Calu3 (cell line): ENCODE data around the gene CMIP. TPM values are rescaled to one million over a fixed set of nuclear protein-coding genes. Genes with fewer than 3 reads are reported as not detected.

Experiments used
- BruUV-seq: library from RNA; stranded (reverse); fragments of 400-500 nt; replicated peaks from 2 replicates; lab custom pipeline; 2021; lab: Mats Ljungman, UMichigan
- CTCF ChIA-PET: fragments of 300-600 bp; sonication (Branson Sonifier 250); formaldehyde crosslinking; loops from one replicate; lab custom pipeline; 2022; ENCODE audit warnings: antibody characterized with exemption; lab: Charles Lee
- DNase-seq: peaks from one replicate; pipeline ENCODE4 v3.0.0; 2022
- H3K27ac Mint-ChIP-seq: one replicate; pipeline ENCODE4 v1.8.0; 2022; ENCODE audit warnings: mixed read lengths; ENCODE audit not compliant: unreplicated experiment
- H3K27me3 Mint-ChIP-seq: one replicate; pipeline ENCODE4 v1.8.0; 2022; ENCODE audit warnings: mixed read lengths; ENCODE audit not compliant: unreplicated experiment
- H3K36me3 Mint-ChIP-seq: one replicate; pipeline ENCODE4 v1.8.0; 2022; ENCODE audit warnings: mild to moderate bottlenecking, moderate library complexity, mixed read lengths; ENCODE audit not compliant: insufficient read depth, unreplicated experiment
- H3K4me1 Mint-ChIP-seq: one replicate; pipeline ENCODE4 v1.8.0; 2022; ENCODE audit warnings: mild to moderate bottlenecking, low read depth, mixed read lengths; ENCODE audit not compliant: unreplicated experiment
- H3K4me3 Mint-ChIP-seq: one replicate; pipeline ENCODE4 v1.8.0; 2022; ENCODE audit warnings: mild to moderate bottlenecking, low read depth, moderate library complexity, mixed read lengths; ENCODE audit not compliant: unreplicated experiment
- H3K9me3 Mint-ChIP-seq: one replicate; pipeline ENCODE4 v1.8.0; 2022; ENCODE audit warnings: low read depth, mixed read lengths; ENCODE audit not compliant: unreplicated experiment
- CTCF ChIP-seq: fragments of 200-600 bp; IDR thresholded peaks from one replicate; pipeline ENCODE4 v1.8.0; 2022; ENCODE audit warnings: antibody characterized with exemption; ENCODE audit not compliant: unreplicated experiment
- intact Hi-C: fragments of 100-400 bp; cut with micrococcal nuclease; formaldehyde crosslinking; loops from one replicate; pipeline ENCODE4 v1.10.0; 2022; ENCODE audit not compliant: unreplicated experiment
- total RNA-seq: library from RNA; stranded (reverse); gene quantifications from 2 replicates; pipeline ENCODE4 v1.2.3, GENCODE V29; 2022

CMIP gene
- total RNA-seq, 1 experiment from 2014 or later, result 82.7 TPM

- CTCF ChIA-PET, result interaction anchor here (0.6 to 0.8 kb wide), 2 partner anchors 21 to 266 kb away, joined by 4 to 5 read pairs; no protein-coding TSS in a partner anchor
- peak; percentile 70 for DNase-seq
- peaks cover 51% of the 10 kb centered on the region for H3K36me3 Mint-ChIP-seq
- no TSS peak for BruUV-seq
- peak overlapping the region; percentile 99 for H3K27ac Mint-ChIP-seq
- intact Hi-C loops, result loop anchor here (2.0 to 5.0 kb wide), 3 partner anchors 44 to 109 kb away; no protein-coding TSS in a partner anchor
- H3K27me3 Mint-ChIP-seq, result no peaks in the 10 kb centered on the region
- TF ChIP-seq CTCF, result no peak
- no peaks in the 10 kb centered on the region for H3K9me3 Mint-ChIP-seq
- H3K4me3 Mint-ChIP-seq, result peak overlapping the region; percentile 100
- H3K4me1 Mint-ChIP-seq, result peaks cover 69% of the 10 kb centered on the region
Measured at GRCh38 chr16:81448154-81449131, 3.8 kb downstream of the CMIP start.

GRCh38 chr16:81449241-81449640 is 4.6 kb downstream of the CMIP start:
- Mint-ChIP-seq H3K36me3 (peaks cover 44% of the 10 kb centered on the region), H3K27me3 (no peaks in the 10 kb centered on the region), H3K27ac (peak overlapping the region; percentile 99), H3K4me3 (peak overlapping the region; percentile 100), H3K9me3 (no peaks in the 10 kb centered on the region), H3K4me1 (peaks cover 64% of the 10 kb centered on the region)
- CTCF ChIA-PET, result interaction anchor here (0.8 kb wide), 1 partner anchor 22 kb away, joined by 5 read pairs; no protein-coding TSS in a partner anchor
- intact Hi-C loops, result loop anchor here (2.0 to 5.0 kb wide), 3 partner anchors 43 to 108 kb away; no protein-coding TSS in a partner anchor
- DNase-seq, result no peak
- no TSS peak for BruUV-seq
- no peak for TF ChIP-seq CTCF

DNA sequence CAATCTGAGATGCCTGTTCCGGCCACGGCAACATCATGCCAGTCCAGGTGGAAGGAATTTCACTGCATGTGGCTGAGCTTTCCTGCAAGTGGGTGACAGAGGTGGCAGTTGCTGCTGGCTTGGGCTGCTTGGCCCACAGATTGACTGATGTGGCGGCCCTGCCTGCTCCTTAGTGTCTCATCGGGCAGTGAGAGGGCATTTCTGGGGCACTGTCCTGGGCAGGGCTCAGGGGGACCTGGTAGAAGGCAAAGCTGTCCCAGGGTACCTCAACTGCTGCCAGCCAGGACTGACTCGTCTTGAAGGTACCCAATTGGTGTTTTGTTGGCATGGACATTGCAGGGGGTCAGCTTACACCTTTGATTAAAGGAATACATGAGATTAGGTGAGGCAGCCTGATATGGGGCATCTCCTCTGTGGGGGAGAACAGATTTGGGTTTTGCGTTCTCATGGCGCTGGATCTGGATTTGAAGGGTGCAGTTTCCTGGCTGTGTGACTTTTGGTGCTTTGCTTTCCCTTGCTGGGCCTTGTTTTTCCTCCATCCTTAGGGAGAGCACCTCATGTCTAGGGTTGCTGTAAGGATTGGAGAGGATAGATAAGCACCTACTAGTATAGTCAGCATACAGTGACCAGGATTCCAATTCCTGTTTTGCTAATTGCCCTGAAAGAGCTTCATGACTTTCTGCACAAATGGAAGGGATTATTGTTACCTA is 5.4 kb downstream of the CMIP start:
- CTCF ChIA-PET, result no interaction called here
- no TSS peak for BruUV-seq
- no peaks in the 10 kb centered on the region for H3K27me3 Mint-ChIP-seq
- DNase-seq, result no peak
- intact Hi-C loops, result loop anchor here (2.0 to 5.0 kb wide), 3 partner anchors 42 to 107 kb away; no protein-coding TSS in a partner anchor
- peaks cover 72% of the 10 kb centered on the region for H3K4me1 Mint-ChIP-seq
- H3K9me3 Mint-ChIP-seq, result no peaks in the 10 kb centered on the region
- peaks cover 49% of the 10 kb centered on the region for H3K36me3 Mint-ChIP-seq
- H3K27ac Mint-ChIP-seq, result peak overlapping the region; percentile 37
- no peak for TF ChIP-seq CTCF
- peak overlapping the region; percentile 100 for H3K4me3 Mint-ChIP-seq

GRCh38 chr16:81450783-81451491 is 6.3 kb downstream of the CMIP start:
- CTCF ChIA-PET, result no interaction called here
- intact Hi-C loops, result no loop called here
- Mint-ChIP-seq H3K27ac (no peak overlapping the region), H3K4me1 (peaks cover 70% of the 10 kb centered on the region), H3K27me3 (no peaks in the 10 kb centered on the region), H3K9me3 (no peaks in the 10 kb centered on the region), H3K4me3 (peak overlapping the region; percentile 10), H3K36me3 (peaks cover 40% of the 10 kb centered on the region)
- no peak for TF ChIP-seq CTCF
- no peak for DNase-seq
- BruUV-seq, result no TSS peak
